ENCODE data around the gene DTX1. TPM values are rescaled to one million over a fixed set of nuclear protein-coding genes. Genes with fewer than 3 reads are reported as not detected.
A peak's percentile ranks its signal among the peaks of the same experiment; 100 is the strongest.

DTX1 gene
- total RNA-seq, 2 donors from 2014 or later: 0.41 to 1.3 TPM

DNA sequence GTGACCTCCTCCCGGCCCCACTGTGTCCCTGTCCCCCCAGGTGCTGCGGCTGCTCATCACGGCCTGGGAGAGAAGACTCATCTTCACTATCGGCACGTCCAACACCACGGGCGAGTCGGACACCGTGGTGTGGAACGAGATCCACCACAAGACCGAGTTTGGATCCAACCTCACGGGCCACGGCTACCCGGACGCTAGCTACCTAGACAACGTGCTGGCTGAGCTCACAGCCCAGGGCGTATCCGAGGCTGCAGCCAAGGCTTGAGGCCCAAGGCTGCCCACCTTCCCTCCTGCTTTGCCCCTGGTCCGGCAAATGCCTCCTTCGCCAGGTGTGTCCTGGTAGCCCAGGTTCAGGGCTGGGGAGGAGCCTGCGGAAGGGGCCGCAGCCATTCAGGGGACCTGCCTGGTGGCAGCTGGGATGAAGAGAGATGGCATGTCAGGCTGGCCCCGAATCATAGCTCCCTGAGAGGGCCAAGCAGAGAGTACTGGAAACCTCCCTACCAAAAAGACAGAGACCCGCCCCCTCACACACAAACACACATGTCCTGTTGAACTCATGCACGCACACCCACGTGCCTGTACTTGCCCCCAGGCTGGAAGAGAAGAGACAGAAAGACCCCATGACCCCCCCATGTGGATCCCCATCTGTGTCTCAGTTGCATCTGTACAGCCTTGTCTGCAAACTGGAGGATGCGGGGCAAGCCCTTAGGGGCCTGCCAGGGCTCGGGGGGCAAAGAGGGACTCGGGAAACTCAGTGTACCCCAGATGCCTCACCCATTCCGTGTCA lies 40.3 kb downstream of the DTX1 start:
- H3K4me3 ChIP-seq: no peak overlapping the region
- no peak for DNase-seq (ENCODE audit: low spot score)
- H3K27ac ChIP-seq: no peak overlapping the region
- H3K4me1 ChIP-seq (ENCODE audit: control insufficient read depth in 1 of 2, low read depth in 2 of 2): peaks cover 0 to 19% of the 10 kb centered on the region in 2 donors
- H3K27me3 ChIP-seq (replicated peaks; ENCODE audit: insufficient read depth): no peaks in the 10 kb centered on the region
- ATAC-seq (ENCODE audit: insufficient number of reproducible peaks, low FRiP score, low read depth): no peak
- no peaks in the 10 kb centered on the region for H3K9me3 ChIP-seq
- H3K36me3 ChIP-seq: no peaks in the 10 kb centered on the region
- TF ChIP-seq, protein P1, sequence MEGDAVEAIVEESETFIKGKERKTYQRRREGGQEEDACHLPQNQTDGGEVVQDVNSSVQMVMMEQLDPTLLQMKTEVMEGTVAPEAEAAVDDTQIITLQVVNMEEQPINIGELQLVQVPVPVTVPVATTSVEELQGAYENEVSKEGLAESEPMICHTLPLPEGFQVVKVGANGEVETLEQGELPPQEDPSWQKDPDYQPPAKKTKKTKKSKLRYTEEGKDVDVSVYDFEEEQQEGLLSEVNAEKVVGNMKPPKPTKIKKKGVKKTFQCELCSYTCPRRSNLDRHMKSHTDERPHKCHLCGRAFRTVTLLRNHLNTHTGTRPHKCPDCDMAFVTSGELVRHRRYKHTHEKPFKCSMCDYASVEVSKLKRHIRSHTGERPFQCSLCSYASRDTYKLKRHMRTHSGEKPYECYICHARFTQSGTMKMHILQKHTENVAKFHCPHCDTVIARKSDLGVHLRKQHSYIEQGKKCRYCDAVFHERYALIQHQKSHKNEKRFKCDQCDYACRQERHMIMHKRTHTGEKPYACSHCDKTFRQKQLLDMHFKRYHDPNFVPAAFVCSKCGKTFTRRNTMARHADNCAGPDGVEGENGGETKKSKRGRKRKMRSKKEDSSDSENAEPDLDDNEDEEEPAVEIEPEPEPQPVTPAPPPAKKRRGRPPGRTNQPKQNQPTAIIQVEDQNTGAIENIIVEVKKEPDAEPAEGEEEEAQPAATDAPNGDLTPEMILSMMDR (IDR thresholded peaks at IDR 0.05): no peak

DNA sequence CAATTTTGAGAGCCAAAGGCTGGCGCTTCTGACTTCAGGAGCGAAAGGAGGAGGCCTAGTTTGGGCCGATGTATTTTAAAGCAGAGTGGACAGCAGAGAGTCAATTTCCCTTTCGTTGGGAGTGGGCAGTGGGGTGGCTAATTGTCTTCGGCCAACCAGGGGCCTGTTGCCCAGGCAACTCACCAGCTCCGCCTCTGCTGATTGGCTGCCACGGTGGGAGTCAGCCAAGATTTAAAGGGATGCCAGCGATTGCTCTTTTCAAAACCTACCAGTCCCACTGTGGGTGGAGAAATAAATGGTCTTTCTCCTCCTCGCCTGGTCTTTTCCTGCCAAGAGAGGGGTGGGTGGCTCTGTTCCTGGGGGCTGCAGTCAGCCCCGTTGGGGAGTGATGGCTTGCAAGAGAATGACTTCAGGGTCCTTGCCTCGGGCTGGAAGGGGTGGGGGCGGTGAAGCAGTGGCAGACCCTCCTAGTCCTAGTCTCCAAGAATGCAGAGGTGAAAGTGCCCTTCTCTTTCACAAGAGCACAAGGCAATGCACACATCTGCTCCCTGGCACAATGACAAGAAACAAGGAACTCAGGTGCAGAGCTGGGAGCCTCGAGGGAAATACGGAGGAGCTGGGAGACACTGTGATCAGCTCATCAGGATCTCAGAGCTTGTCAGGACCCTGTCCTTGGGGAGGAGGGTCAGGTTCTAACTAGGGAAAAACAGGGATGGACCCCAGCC lies 41.3 kb downstream of the DTX1 start:
- H3K4me1 ChIP-seq (ENCODE audit: control insufficient read depth in 1 of 2, low read depth in 2 of 2): peaks cover 0 to 16% of the 10 kb centered on the region in 2 donors
- H3K27ac ChIP-seq: no peak overlapping the region
- TF ChIP-seq, protein P1 (IDR thresholded peaks at IDR 0.05): no peak
- H3K4me3 ChIP-seq: peak overlapping the region; percentile 12
- H3K27me3 ChIP-seq (replicated peaks; ENCODE audit: insufficient read depth): no peaks in the 10 kb centered on the region
- no peaks in the 10 kb centered on the region for H3K36me3 ChIP-seq
- DNase-seq (ENCODE audit: low spot score) (no peak), ATAC-seq (ENCODE audit: insufficient number of reproducible peaks, low FRiP score, low read depth) (no peak)
- H3K9me3 ChIP-seq: no peaks in the 10 kb centered on the region

DNA sequence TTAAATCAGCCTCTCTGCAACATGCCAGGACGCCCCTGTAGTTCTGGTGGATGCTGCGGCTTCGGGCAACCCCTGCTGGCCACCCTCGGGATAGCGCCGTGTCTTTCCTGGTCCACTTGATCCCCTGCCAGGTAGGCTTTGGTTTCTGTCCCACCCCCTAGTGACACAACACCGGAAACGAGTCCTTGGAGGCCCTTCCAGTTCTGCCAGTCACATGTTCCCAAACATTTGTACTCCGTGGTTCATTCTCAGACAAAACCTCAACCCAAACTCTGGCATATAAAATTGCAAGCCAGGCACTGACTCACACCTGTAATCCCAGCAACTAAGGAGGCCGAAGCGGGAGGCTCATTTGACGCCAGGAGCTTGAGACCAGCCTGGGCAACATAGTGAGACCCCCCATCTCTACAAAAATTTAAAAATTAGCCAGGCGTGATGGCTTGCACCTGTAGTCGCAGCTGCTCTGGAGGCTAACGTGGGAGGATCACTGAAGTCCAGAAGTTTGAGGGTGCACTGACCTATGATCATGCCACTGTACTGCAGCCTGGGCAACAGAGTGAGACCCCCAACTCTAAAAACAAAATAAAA lies 42.0 kb downstream of the DTX1 start:
- peaks cover 0 to 14% of the 10 kb centered on the region in 2 donors for H3K4me1 ChIP-seq (ENCODE audit: control insufficient read depth in 1 of 2, low read depth in 2 of 2)
- peak; percentile 90 for ATAC-seq (ENCODE audit: insufficient number of reproducible peaks, low FRiP score, low read depth)
- no peak overlapping the region for H3K27ac ChIP-seq
- DNase-seq (ENCODE audit: low spot score): peak; percentile 76
- H3K9me3 ChIP-seq: no peaks in the 10 kb centered on the region
- peak overlapping the region; percentile 12 for H3K4me3 ChIP-seq
- H3K27me3 ChIP-seq (replicated peaks; ENCODE audit: insufficient read depth): no peaks in the 10 kb centered on the region
- no peaks in the 10 kb centered on the region for H3K36me3 ChIP-seq
- TF ChIP-seq, protein P1 (IDR thresholded peaks at IDR 0.05): peak; percentile 86

DNA sequence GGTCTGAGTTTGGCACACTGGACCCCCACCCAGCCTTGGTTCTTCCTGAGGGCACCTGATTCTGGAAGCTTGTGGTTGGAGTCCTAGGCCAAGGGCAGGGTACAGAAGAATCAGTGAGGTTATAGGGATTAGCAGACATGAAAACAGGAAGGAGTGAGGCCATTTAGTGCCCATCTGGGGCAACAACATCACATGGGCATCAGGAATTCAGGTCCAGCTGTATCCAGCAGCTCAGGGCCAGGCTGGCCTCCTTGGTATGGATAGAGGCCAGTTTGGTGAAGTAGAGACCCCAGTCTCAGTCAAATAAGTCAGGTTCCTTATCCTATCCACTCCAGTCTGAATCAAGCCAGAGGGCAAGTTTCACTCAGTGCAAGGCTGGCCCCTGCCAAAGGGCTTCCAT lies 42.8 kb downstream of the DTX1 start:
- Histone ChIP-seq H3K36me3 (no peaks in the 10 kb centered on the region), H3K9me3 (no peaks in the 10 kb centered on the region), H3K27ac (no peak overlapping the region), H3K4me1 (ENCODE audit: control insufficient read depth in 1 of 2, low read depth in 2 of 2) (peaks cover 0 to 14% of the 10 kb centered on the region in 2 donors), H3K27me3 (replicated peaks; ENCODE audit: insufficient read depth) (no peaks in the 10 kb centered on the region), H3K4me3 (no peak overlapping the region)
- DNase-seq (ENCODE audit: low spot score) (no peak), ATAC-seq (ENCODE audit: insufficient number of reproducible peaks, low FRiP score, low read depth) (no peak)
- TF ChIP-seq, protein P1 (IDR thresholded peaks at IDR 0.05): no peak

DNA sequence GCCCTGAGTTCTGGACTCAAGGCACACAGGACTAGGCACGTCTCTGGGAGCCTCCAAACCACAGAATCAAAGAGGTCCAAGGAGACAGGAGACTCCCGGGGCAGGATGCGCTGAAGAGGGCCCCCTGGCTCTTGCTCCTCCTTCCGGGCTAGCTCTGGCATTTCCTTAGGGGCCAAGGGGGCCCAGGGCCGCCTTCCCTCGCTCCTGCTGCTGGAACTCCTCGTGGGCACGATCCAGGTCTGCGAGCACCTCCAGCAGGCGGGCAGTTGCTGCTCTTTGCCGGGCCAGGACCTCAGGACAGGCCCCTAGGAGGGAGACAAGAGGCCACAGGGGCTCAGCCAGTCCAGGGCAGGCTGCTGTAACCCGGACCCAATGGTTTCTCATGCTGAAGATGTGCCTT lies 43.2 kb downstream of the DTX1 start:
- Histone ChIP-seq H3K4me3 (no peak overlapping the region), H3K27ac (no peak overlapping the region), H3K27me3 (replicated peaks; ENCODE audit: insufficient read depth) (no peaks in the 10 kb centered on the region), H3K4me1 (ENCODE audit: control insufficient read depth in 1 of 2, low read depth in 2 of 2) (peaks cover 0 to 14% of the 10 kb centered on the region in 2 donors), H3K36me3 (no peaks in the 10 kb centered on the region), H3K9me3 (no peaks in the 10 kb centered on the region)
- ATAC-seq (ENCODE audit: insufficient number of reproducible peaks, low FRiP score, low read depth) (no peak), DNase-seq (ENCODE audit: low spot score) (no peak)
- TF ChIP-seq, protein P1 (IDR thresholded peaks at IDR 0.05): no peak

Measured in thoracic aorta (tissue), 2 donors.